ENCODE measurements around the gene STON2.
"Not testable (repeated sequence)": the region's sequence is repeated elsewhere in the genome, so short reads cannot be mapped to it uniquely, and the experiment has no call there.

Gene STON2

DNA sequence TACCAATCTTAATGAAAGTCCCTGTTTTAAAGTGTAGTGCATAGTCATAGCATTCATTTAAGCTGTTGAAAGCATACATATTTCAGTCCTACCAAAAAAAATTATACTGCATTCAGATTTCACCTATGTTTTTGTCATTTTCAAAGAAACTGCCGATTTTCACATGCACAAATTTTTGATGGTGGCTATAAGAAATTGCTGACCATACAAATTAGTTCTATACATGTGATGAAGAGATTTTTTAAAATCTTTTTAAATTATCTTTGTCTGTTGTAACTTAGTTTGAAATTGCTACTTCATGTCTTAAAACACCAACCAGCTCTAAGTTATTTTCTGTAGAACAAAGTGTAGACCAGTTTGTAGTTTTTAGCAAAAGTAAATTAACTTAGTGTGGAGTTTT is 175.9 kb downstream of the STON2 start:
- no peak for DNase-seq (ENCODE audit: low read depth, low spot score)

DNA sequence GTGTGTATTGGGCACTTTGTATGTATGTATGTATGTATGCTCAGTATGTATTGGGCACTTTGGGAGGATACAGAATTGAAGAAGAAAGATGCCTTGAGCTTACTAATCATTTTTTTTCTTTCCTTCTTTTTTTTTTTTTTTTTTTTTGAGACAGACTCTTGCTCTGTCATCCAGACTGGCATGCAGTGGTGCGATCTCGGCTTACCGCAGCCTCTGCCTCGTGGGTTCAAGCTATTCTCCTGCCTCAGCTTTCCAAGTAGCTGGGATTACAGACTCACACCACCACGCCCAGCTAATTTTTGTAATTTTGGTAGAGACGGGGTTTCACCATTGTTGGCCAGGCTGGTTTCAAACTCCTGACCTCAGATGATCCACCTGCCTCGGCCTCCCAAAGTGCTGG is 176.3 kb downstream of the STON2 start:
- not testable (repeated sequence) for DNase-seq (ENCODE audit: low read depth, low spot score)

DNA sequence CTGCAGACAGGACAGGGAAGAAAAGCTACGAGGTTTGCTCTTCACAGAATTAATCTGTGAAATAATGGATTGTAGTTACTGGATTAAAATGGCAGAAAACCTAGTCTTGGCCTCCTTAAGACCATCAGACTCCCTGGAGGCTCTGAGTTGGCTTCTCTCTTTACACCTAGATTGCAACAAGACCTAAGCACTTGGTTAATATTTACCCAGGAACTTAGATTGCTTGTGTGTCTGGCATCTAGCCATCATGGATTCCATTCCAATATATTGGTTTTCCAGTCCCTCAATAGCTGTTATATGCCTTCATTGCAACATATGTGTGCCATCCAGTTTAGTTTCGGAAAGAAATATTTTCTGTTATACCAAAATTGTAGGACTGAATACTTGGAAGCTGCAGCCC is 177.4 kb downstream of the STON2 start:
- no peak for DNase-seq (ENCODE audit: low read depth, low spot score)

DNA sequence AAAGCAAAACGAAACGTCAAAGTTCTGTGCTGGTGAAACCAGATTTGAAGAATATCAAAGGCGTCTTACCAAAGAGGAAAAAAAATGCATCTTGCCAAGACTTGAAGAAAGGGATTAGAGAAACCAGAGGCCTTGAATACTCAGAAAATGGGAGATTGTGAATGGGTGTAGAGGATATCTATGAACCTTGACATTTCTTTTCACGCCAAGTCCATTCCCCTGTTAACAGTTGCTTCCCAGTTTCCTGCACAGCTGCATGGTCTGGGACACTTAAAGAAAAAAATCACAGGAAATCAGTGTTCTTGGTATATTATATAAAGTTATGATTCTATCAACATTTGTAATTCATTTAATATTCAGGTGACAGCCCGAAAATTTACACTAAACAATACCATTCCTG is 178.0 kb downstream of the STON2 start:
- no peak for DNase-seq (ENCODE audit: low read depth, low spot score)

DNA sequence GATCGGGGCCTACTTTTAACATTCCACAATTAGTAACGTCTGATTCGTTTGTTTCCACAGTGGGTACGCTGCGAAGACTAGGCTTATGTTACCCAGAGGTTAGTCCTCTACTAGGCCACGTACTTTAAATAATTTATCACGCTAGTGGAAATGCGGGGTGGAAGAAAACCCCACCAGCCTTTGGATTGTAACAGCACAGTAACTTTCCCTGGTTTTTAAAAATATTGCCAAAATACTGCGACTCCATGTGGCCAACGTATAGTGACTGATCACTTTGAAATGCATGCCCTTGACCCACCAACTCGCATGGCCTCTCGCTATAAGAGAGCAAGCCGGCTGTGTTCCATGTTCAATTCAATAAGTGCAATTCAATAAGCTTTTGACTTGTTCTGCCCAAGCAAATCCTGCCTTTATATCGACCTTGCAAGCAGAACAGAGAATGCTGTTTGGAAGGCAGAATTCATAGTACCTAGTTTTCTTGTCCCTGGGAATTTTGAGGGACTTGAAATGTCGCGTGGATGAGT is 178.5 kb downstream of the STON2 start:
- DNase-seq (ENCODE audit: low read depth, low spot score) = no peak

DNA sequence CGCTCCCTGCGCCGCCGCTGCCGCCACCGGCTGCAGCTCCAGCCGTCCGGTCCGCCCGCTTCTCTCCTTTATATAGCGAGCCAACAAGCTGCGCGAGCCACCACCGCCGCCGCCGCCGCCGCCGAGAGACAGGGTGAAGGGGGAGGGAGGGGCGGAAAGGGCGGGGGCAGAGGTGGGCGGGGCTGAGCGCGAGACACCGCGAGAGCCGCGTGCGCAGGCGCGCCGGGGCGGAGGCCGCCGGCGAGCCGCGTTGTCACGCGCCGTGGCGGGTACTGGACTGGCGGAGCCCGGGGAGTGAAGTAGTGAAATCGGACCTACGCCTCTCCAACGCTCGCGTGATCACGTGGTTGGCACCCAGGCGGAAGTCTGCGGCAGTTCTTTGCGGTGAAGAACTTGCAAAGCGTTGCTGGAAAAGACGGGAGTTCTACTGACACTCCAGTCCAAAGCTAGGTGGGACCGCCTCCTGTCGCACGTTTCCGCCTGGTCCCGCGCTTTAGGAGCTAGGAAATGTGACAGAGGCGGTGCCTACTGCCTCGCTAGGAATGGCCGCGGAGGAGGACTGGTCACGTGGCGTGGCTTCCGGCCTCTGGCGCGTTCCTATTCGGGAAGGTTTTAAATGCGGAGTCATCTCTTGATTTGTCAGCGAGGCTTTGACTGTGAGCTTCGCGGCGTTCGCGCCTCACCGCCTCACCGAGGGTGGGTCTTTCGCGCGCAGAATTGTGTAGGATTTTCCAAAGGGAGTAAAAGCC is 179.1 kb downstream of the STON2 start, which contains the start of gene GTF2A1:
TSS of gene GTF2A1 (minus strand) at position 130 of the 749 bp plus-strand sequence. CDS start 441 bp downstream, outside the sequence.
- peak; percentile 97 for DNase-seq (ENCODE audit: low read depth, low spot score)

DNA sequence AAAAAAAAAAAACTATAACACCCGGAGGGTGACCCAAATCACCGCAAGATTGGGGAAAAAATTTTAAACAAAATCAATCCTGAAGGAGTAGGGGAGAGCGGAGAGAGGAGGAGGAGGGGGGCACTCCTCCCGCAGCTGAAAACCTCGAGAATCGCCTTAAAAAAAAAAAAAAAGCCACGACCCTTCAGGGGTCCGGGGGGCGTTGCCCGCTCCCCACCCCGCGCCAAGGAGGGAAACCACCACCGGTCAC is 179.6 kb downstream of the STON2 start:
- no peak for DNase-seq (ENCODE audit: low read depth, low spot score)

DNA sequence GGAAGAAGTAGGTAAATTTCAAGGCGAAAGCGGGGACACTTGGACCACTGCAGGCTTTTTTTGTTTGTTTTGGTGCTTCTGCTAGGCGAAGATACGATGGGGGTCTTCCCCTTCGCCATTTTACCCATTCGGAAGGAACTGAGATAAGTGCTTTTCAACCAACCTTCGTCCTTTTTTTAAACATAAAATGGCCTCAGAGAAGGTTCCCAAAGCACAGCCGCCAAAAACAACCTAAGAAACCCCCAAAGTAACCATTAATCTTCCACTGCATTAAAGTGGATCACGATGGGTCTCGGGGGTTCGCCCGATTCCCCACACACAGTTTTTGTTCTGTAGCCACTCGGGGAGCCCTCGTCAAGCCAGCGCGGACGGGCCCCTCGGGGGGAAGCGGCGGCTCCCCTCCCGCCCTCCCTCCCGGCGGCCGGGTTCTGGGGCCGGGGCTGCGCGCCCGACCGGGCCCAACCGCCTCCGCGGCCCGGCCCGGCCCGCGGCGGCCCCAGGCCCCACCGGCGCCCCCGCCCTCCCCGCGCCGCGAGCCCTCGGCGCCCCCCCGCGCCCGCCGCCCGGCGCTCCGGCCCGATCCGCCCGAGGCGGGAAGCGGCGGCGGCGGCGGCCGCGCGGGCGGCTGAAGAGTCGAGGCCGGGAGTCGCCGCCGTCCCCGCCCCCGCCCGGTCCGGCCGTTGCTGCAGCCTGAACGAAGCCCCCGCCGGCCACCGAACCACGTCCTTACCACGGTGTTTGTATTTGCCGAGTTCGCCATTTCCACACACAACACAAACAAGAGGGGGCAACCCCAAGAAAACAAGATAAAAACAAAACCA is 180.2 kb downstream of the STON2 start:
- no peak for DNase-seq (ENCODE audit: low read depth, low spot score)

DNA sequence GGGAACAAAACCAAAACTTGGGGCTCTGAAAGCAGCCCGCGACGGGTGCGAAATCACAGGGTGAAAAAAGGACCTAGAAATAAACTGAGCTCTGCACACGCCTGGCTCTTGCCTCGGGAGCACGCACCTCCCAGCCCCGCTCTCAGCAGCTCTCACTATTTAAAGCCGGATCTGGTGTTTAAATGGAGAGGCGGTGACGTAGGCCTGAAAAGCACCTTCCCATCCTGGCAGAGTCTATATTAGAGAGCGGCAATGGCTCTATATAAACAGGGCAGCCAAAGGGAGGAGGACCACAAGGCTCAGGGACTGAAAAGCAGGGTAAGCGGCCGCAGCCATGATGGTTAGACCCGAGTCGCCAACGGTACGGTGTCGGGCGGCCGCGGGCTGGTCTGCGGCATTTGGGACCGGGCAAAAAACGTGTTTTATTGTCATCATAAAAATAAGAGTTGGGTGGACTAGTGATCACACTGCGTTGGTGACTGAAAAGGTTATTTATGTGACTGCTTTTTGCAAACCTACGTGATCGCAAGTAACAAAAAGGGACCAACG is 180.8 kb downstream of the STON2 start:
- DNase-seq (ENCODE audit: low read depth, low spot score) = peak; percentile 97

DNA sequence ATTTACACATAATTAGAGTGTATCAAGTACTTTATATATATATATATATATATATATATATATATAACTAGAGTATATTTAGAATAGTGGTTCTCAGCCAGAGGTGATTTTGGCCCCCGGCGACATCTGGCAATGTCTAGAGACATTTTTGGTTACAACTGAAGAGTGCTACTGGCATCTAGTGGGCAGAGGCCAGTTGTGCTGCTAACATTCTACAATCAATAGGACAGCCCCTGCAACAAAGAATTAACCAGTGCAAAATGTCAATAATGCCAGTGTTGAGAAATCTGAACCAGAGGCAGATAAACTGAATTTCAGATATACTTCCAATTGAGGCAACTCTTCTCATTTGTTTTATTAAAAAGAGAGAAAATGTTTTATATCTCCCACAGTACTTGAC is 188.3 kb downstream of the STON2 start:
- no peak for DNase-seq (ENCODE audit: low read depth, low spot score)
